ENCODE data around the gene ZBTB46.

Gene ZBTB46

DNA sequence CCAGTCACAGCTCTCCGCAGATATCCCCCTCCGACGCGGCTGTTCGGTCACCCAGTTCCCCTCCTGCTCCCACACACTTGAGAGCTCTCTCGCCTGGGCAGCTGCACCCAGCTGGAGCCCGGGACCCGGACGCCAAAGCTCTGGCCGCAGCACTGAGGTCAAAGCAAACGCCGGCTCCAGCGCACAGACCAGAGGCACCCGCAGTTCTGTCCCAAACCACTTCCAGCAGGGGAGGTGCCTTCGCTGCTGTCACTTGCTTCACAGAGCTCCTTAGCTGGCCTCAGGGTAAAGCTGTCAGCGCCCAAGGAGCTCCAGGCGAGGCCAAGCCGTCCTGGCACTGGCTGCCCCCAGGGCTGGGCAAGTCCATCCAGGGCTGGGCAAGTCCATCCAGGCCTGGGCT is 63.6 kb downstream of the ZBTB46 start:
- no peak for TF ChIP-seq JUND (IDR thresholded peaks at IDR 0.05; ENCODE audit: low read depth)
- DNase-seq (ENCODE audit: low read depth in 1 of 2, low spot score in 1 of 2), result no peak
- in situ Hi-C loops (cut with HindIII; ENCODE audit: low pct_unique_long_range_greater_than_20kb, low sequenced_read_pairs), result no loop called here

DNA sequence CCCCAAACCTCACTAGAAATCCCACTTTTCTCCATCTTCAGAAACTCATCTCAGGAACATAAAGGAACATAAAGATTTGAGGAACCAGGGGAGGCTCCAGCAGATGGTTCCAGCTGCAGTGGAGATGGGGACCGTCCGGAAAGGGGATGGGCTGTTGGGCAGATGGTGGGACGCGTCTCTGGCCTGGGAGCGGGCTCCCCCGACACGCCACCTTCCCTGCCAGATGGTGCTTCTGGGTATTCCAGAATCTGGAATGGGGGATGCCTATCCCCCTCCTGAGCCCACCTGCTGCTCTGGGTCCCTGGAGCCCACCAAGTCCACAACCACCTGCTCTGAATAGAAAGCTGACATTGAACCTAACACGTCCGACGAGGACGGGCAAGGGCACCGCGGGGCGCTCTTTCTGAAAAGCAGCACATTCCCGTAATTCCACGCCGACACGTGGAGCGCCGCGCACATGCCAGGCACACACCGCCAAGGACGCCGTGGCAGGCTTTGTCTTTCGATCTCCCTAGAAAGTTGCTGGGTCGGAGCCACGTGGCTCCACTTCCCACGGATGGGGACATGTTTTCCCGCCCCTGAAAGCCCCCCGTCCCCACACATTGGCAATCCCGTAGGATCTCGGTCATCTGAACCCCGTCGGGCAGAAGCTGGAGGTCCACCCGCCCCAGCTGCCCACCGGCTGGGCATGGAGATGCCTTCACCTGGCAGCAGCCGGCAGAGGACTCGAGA is 64.2 kb downstream of the ZBTB46 start:
- in situ Hi-C loops (cut with HindIII; ENCODE audit: low pct_unique_long_range_greater_than_20kb, low sequenced_read_pairs), result no loop called here
- no peak for DNase-seq (ENCODE audit: low read depth in 1 of 2, low spot score in 1 of 2)
- no peak for TF ChIP-seq JUND (IDR thresholded peaks at IDR 0.05; ENCODE audit: low read depth)

DNA sequence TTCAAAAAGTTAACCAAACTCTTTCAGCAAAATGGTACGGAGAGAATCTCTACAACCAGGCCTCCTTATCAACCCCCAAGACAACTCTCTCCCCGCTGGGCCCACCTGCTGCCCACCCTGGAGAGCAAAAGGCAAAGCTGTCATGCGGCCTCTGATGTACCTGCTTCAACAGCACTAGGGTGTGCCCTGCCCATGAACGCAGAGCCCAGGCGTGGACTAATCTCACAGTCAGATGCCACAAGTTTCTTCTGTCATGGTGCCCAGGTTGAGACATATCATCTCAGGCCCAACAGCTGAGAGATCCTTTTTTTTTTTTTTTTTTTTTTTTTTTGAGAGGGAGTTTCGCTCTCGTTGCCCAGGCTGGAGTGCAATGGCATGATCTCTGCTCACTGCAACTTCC is 65.2 kb downstream of the ZBTB46 start:
- TF ChIP-seq JUND (IDR thresholded peaks at IDR 0.05; ENCODE audit: low read depth), result no peak
- in situ Hi-C loops (cut with HindIII; ENCODE audit: low pct_unique_long_range_greater_than_20kb, low sequenced_read_pairs), result no loop called here

DNA sequence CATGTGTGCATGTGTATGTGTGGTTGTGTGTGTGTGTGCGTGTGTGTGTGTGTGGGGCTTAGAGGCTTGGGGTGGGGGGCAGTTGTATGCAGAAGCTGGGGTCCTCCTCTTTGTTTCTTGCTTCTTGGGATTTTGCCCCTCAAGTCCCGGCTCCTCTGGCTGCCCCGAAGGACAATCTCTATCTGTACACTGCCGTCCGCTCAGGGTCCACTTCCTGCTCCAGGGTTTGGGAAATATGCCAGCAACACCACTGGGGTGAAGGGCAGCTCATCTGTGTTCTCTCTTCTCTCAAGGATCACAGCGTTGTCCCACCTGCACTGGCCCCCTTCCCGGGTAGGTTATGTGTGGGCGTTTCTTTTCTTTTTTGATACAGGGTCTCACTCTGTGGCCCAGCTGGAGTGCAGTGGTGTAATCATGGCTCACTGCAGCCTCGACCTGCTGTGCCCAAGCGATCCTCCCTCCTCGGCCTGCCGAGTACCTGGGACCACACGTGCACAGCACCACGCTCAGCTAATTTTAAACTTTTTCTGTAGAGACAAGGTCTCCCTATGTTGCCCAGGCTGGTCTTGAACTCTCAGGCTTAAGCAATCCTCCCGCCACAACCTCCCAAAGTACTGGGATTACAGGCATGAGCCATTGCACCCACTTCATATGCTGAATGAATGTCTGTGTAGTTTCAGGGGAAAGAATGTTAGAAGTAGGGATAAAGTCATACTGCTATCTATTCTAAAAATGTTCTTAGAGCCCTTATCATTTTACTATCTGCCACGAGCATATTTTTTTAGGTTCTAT is 65.8 kb downstream of the ZBTB46 start:
- in situ Hi-C loops (cut with HindIII; ENCODE audit: low pct_unique_long_range_greater_than_20kb, low sequenced_read_pairs), result no loop called here
- TF ChIP-seq JUND (IDR thresholded peaks at IDR 0.05; ENCODE audit: low read depth), result no peak

More for the DNA sequence above, 65.2 kb downstream of the ZBTB46 start:
- no peak for DNase-seq (ENCODE audit: low read depth in 1 of 2, low spot score in 1 of 2)

DNA sequence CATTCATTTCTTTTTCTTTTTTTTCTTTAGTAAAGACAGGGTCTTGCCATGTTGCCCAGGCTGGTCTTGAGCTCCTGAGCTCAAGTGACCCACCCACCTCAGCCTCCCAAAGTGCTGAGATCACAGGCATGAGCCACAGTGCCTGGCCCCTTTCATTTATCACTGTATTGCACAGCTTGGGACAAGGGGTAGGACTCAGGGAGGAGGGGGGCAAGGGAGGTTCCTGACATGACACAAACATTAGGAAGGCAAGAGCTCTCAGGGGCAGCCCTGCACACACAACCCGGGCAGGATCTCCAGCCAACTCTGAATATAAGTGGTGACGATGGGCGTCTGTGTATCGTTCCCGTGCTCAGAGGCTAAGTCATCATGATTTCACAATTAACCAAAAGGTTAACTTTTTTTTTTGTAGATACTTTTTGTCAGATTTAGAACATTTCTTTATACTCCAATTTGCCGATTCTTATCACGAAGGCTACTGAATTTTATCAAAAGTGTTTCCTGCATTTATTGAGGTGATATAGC is 71.6 kb downstream of the ZBTB46 start:
- TF ChIP-seq JUND (IDR thresholded peaks at IDR 0.05; ENCODE audit: low read depth), result no peak
- DNase-seq (ENCODE audit: low read depth in 1 of 2, low spot score in 1 of 2), result no peak
- in situ Hi-C loops (cut with HindIII; ENCODE audit: low pct_unique_long_range_greater_than_20kb, low sequenced_read_pairs), result no loop called here

More for the DNA sequence above, 65.8 kb downstream of the ZBTB46 start:
- DNase-seq (ENCODE audit: low read depth in 1 of 2, low spot score in 1 of 2), result no peak

DNA sequence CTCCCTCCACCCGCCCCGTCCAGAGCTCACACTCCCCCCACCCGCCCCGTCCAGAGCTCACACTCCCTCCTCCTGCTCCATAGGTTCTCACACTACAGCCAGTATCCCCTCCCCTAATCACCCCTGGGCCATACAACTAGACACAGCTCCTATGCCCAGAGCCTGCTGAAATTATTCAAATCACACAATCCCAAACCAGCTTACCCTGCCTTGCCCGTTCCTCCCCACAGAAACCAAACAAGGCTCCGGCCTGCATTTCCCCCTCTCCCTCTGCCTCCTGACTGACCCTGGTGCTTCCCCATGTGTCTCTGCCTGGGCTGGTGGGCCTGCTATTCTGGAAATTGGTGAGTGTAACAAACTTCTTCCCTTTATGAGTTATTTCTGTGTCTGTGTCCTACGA is 72.9 kb downstream of the ZBTB46 start:
- DNase-seq (ENCODE audit: low read depth in 1 of 2, low spot score in 1 of 2), result no peak
- TF ChIP-seq JUND (IDR thresholded peaks at IDR 0.05; ENCODE audit: low read depth), result no peak
- in situ Hi-C loops (cut with HindIII; ENCODE audit: low pct_unique_long_range_greater_than_20kb, low sequenced_read_pairs), result no loop called here

DNA sequence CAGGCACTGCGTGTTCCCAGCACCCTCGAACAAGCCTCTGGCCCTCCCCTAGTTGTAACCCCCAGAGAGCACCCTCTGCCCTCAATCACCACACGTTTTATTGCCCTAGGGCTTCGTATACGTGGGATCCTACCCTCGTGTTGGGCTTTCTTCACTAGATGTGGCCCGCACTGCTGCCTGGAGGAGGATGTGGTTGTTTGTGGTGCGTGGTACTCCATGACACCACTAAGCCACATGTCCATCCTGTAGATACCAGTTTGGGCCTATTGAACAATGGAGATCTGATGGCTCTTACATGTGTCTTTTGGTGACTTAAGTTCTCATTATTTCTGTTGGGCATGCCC is 74.4 kb downstream of the ZBTB46 start:
- DNase-seq (ENCODE audit: low read depth in 1 of 2, low spot score in 1 of 2), result no peak
- in situ Hi-C loops (cut with HindIII; ENCODE audit: low pct_unique_long_range_greater_than_20kb, low sequenced_read_pairs), result no loop called here
- no peak for TF ChIP-seq JUND (IDR thresholded peaks at IDR 0.05; ENCODE audit: low read depth)

DNA sequence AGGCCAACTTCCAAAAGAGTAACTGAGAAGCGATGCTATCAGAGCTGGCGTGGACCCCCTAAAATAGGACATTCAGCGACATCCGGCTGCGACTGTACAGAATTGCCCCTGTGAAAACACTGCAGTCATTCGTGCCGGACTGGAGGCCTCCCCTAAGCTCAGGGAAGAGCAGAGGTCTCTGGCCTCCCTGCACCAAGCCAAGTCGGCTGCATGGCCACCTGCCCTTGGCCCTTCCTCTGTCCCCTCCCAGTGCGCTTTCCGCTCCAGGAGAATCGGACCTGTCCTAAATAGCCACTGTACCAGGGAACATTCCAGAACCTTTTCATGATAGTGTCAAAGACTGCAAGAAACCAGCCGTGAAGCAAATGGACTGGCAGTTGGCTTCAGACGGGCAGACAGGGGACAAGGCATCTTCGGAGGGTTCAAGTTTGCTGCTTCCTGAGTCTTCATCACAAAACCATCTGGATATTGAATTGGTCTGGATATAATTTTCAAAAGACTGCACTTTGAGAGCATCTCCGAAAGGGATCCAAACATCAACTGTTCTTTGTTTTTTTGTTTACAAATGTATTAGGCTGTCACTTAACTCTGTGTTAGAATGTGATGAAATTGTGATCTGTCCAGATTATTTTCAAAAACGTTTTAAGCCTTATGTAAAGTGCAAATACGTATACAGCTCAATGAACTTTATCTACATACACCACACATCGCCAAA is 75.0 kb downstream of the ZBTB46 start:
- TF ChIP-seq JUND (IDR thresholded peaks at IDR 0.05; ENCODE audit: low read depth), result no peak
- peak in 1 of 2 experiments; percentile 44 for DNase-seq (ENCODE audit: low read depth in 1 of 2, low spot score in 1 of 2)
- in situ Hi-C loops (cut with HindIII; ENCODE audit: low pct_unique_long_range_greater_than_20kb, low sequenced_read_pairs), result no loop called here

DNA sequence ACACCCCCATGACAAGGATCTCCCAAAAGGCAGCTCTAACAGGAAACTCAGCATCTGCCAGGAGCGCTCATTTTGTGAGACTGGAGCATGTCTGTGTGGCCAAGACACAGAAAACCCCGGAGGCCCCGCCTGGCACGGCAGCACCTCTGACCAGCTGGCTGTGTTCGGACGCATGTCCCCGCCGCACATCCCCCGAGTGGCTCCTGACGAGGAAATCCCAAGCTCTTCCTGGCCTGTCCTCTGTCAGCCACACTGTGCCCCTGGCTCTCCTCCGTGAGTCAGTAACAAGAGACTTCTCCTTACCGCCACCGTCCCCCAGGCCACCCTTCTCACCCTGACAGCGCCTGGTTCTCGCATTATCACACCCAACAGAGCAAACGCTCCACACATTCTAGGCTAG is 77.1 kb downstream of the ZBTB46 start:
- TF ChIP-seq JUND (IDR thresholded peaks at IDR 0.05; ENCODE audit: low read depth), result no peak
- DNase-seq (ENCODE audit: low read depth in 1 of 2, low spot score in 1 of 2), result no peak
- in situ Hi-C loops (cut with HindIII; ENCODE audit: low pct_unique_long_range_greater_than_20kb, low sequenced_read_pairs), result no loop called here

DNA sequence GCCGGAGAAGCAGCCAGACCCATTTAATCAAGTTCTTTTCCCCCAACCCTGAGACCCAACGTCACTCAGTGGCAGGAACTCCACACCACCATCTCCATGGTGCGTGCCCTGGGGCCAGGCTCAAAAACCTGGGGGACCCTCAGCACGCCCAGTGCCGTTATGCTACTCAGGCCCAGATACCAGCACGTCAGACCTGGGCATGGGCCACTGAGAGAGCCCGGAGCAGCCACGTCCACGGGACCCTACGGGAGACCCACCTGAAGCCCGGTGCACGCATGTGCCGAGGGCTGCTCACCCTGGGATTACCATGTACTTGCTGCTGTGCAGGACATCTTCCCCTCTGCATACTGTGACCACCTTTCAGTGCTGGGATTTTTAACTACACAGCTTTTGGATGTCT is 77.7 kb downstream of the ZBTB46 start:
- no peak for TF ChIP-seq JUND (IDR thresholded peaks at IDR 0.05; ENCODE audit: low read depth)
- in situ Hi-C loops (cut with HindIII; ENCODE audit: low pct_unique_long_range_greater_than_20kb, low sequenced_read_pairs), result no loop called here

DNA sequence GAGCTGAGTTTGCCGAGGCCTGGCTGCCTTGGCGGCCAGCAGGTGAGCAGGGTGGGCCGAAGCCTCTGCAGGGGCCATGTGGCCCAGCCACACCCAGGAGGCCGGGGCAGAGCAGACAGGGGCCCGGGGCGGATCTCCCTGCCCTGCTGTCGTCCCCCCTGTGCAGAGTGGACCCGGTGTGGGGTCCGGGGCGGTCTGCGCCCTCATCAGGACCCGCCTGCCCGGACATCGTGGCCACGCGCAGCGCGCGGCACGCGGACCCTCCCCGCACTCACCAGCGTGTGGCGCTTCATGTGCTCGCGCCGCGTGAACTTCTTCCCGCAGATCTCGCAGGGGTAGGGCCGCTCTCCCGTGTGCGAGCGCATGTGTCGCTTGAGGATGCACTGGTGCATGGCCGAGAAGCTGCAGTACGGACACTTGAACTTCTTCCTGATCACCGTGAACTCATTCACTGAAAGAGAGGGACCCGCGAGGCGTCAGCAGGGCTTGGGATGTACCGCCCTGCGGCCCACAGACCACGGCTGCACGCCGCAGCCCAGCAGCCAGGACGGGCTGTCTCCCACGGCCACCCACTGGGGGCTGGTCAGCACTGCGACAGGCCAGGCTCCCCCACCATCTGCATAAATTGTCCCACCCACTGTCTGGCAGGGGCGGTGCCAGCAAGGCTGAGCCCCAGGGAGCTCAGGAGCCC is 78.5 kb downstream of the ZBTB46 start:
- no peak for DNase-seq (ENCODE audit: low read depth in 1 of 2, low spot score in 1 of 2)
- in situ Hi-C loops (cut with HindIII; ENCODE audit: low pct_unique_long_range_greater_than_20kb, low sequenced_read_pairs), result no loop called here
- TF ChIP-seq JUND (IDR thresholded peaks at IDR 0.05; ENCODE audit: low read depth), result no peak

More for the DNA sequence above, 77.7 kb downstream of the ZBTB46 start:
- DNase-seq (ENCODE audit: low read depth in 1 of 2, low spot score in 1 of 2), result no peak
